Skin epidermis (tissue), 12 donors: ENCODE measurements around the gene STX7.

Source experiments
- H3K27ac ChIP-seq, 21 experiments: fragments of 200-600 bp; sonication (generic) in 11 of 21; one replicate each; pipeline ENCODE4 v1.5.0; 2020; ENCODE audit warnings: mild to moderate bottlenecking in 3 of 21, inconsistent platforms in 2 of 21, moderate library complexity in 2 of 21
- H3K4me3 ChIP-seq, 7 experiments: fragments of 200-600 bp; sonication (generic) in 2 of 7; one replicate each; pipeline ENCODE4 v1.5.0; 2020; ENCODE audit warnings: inconsistent platforms in 2 of 7, mild to moderate bottlenecking in 2 of 7, moderate library complexity in 1 of 7

The STX7 gene

GRCh38 chr6:132511210-132511830 lies 1.6 kb downstream of the STX7 start:
- H3K27ac ChIP-seq, result peak overlapping the region in 13 of 21 experiments; percentile 19 to 95 (median 91)
- peak overlapping the region in 4 of 7 experiments; percentile 81 to 91 (median 84) for H3K4me3 ChIP-seq

- Histone ChIP-seq H3K27ac (no peak overlapping the region), H3K4me3 (no peak overlapping the region)
Measured at GRCh38 chr6:132506869-132507808, 5.8 kb downstream of the STX7 start.

DNA sequence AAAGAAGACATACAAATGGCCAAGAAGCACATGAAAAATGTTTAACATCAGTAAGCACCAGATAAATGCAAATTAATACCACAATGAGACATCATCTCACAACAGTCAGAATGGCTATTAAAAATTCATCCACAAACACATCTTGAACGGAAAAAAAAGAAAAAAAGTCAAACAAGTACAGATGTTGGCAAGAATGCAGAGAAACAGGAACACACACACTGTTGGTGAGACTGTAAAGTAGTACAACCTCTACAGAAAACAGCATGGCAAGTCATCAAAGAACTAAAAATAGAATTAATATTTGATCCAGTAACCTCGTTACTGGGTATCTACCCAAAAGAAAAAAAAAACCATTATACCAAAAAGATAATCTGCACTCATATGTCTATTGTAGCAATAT lies 6.5 kb downstream of the STX7 start:
- Histone ChIP-seq H3K4me3 (no peak overlapping the region), H3K27ac (no peak overlapping the region)

- peak overlapping the region in 2 of 21 experiments; percentile 4 to 48 for H3K27ac ChIP-seq
Measured at GRCh38 chr6:132505158-132505557, 7.8 kb downstream of the STX7 start.

DNA sequence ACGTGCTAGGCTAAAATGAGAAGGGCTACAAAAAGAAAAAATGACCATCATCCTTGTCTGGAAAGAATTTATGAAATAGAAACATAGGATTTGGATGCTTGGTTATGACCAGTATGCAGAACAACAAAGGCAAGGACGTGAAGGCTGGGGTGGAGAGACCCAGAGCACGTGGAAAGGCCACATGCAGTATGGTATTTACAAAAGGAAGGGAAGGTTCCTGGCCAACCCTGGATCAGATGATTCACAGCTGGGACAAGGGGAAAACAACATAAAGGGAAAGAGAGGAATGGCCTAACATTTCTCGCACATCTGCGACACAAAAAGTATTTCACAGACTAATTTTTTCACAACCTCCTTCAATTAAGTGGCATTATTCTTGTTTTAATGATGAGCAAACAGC lies 8.2 kb downstream of the STX7 start:
- Histone ChIP-seq H3K4me3 (no peak overlapping the region), H3K27ac (peak overlapping the region in 2 of 21 experiments; percentile 4 to 48)

More at GRCh38 chr6:132505158-132505557, 7.8 kb downstream of the STX7 start:
- H3K4me3 ChIP-seq, result no peak overlapping the region

- H3K27ac ChIP-seq, result peak overlapping the region in 2 of 21 experiments; percentile 9 to 15
Measured at GRCh38 chr6:132499757-132500156, 13.2 kb downstream of the STX7 start.

DNA sequence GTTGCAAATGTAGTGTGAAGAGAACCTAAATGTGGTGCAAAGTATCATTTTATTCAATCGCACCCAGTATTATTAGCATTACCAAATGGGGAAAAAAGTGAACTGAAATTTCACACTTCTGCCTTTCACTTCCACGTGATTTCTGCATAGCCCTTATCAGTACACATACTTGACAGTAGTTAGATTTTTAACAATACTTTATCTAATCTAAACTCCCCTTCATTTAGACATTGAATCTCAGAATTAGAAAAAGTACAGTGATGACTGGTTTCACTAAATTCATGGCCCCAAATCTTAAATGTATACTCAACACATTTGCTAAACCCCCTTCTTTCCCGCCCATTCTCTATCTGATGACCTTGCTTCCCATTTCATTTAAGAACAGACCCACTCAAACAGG lies 14.3 kb downstream of the STX7 start:
- Histone ChIP-seq H3K4me3 (no peak overlapping the region), H3K27ac (peak overlapping the region in 3 of 21 experiments; percentile 13 to 44 (median 27))

More at GRCh38 chr6:132499757-132500156, 13.2 kb downstream of the STX7 start:
- no peak overlapping the region for H3K4me3 ChIP-seq

- H3K4me3 ChIP-seq, result no peak overlapping the region
- peak overlapping the region in 2 of 21 experiments; percentile 13 to 32 for H3K27ac ChIP-seq
Measured at GRCh38 chr6:132496519-132497180, 16.3 kb downstream of the STX7 start.

GRCh38 chr6:132495604-132496079 lies 17.3 kb downstream of the STX7 start:
- H3K27ac ChIP-seq, result peak overlapping the region in 4 of 21 experiments; percentile 6 to 65 (median 18)
- H3K4me3 ChIP-seq, result no peak overlapping the region

- H3K4me3 ChIP-seq, result no peak overlapping the region
- H3K27ac ChIP-seq, result peak overlapping the region in 3 of 21 experiments; percentile 8 to 65 (median 24)
Measured at GRCh38 chr6:132494954-132495353, 18.0 kb downstream of the STX7 start.

- Histone ChIP-seq H3K27ac (peak overlapping the region in 12 of 21 experiments; percentile 0 to 83 (median 71)), H3K4me3 (no peak overlapping the region)
Measured at GRCh38 chr6:132491881-132492280, 21.0 kb downstream of the STX7 start.

DNA sequence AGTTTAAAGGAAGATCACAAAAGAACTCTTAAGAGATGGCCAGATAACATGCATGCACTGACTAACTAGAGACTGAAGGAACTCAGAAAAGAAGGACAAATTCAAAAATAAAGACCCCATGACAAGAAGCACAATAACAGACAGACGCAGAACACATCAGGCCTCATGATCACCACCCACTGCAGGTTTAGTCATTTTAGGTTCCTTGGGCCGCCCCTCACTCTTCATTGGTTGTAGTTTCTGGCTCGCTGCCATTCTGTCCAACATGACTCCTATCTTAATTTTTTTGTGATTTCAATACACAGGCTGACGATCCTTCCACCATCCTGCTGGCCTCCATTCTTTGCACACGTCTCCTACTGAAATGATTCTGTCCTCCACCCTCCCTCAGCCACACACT lies 21.6 kb downstream of the STX7 start:
- Histone ChIP-seq H3K27ac (peak overlapping the region in 14 of 21 experiments; percentile 0 to 89 (median 73)), H3K4me3 (no peak overlapping the region)

DNA sequence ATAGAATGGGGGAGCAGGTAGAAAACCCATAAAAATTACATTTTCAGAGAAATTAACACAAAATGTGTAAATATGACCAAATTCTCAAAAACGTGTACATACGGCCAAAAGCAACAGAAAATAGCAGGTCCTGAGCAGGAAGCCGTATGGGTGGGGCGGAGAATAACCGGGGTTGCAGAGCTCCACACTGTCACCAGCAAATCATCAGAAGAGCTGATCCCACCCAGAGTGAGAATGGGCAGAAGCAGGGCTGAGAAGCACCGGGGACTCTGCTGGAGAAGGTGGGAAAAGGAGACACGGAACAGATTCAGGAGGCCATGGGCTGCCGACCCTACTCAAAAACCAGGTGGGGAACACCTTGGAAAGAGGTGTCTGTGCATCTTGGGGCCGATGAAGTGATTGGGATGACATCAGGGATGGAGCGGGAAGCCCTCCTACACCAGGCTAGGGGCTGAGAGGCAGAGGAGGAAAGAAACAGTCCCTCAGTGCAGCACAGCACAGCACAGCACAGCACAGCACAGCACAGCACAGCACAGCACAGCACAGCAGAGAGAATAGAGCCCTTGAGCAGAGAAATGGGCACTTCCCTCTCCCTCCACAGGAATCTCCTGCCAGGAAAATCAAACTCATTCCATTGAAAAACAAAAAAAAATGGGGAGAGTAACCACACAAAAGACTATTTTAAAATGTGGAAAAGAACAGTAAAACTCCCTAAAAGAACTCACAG lies 22.3 kb downstream of the STX7 start:
- Histone ChIP-seq H3K27ac (peak overlapping the region in 20 of 21 experiments; percentile 33 to 89 (median 72)), H3K4me3 (no peak overlapping the region)

GRCh38 chr6:132490024-132490423 lies 22.9 kb downstream of the STX7 start:
- Histone ChIP-seq H3K27ac (peak overlapping the region in 20 of 21 experiments; percentile 18 to 89 (median 72)), H3K4me3 (no peak overlapping the region)

DNA sequence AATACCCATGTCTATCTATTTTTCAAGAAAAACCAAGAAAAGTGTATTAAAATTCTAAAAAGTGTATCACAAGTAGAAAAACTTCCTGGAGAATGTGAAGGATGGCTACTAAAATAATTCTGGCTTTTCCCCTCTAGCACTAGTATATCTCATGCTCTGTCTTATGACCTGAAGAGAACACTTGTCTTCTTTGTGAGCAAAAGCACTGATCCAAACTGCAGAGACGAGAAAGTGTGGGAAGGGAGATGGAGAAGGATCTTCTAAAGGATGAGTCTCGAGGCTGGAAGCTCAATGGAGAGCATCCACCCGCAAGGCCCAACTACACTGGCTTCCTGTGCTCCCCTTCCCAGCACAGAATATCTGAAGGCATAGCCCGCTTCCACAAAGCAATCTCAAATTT lies 23.5 kb downstream of the STX7 start:
- Histone ChIP-seq H3K4me3 (no peak overlapping the region), H3K27ac (peak overlapping the region in 14 of 21 experiments; percentile 18 to 83 (median 72))

GRCh38 chr6:132487762-132488161 lies 25.2 kb downstream of the STX7 start:
- no peak overlapping the region for H3K4me3 ChIP-seq
- H3K27ac ChIP-seq, result peak overlapping the region in 2 of 21 experiments; percentile 73 to 80

DNA sequence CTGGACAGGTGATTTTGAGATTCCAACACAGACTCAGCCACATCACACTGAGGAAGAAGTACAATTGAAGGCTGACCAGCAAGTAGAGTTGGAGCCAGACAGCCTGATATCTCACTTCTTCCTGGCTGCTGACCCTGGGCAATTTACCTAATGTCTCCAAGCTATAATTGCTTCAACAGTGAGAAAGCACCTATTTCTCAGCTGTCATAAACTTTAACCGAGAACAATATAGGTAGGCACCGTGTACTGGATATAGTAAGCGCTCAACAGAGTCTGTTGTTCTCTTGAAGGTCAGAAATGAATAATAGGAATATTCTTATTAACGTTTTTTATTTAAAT lies 28.3 kb downstream of the STX7 start:
- Histone ChIP-seq H3K27ac (no peak overlapping the region), H3K4me3 (no peak overlapping the region)

- no peak overlapping the region for H3K4me3 ChIP-seq
- no peak overlapping the region for H3K27ac ChIP-seq
Measured at GRCh38 chr6:132483779-132484679, 28.9 kb downstream of the STX7 start.
